Measurements from ENCODE around the gene AREL1.

AREL1 gene

DNA sequence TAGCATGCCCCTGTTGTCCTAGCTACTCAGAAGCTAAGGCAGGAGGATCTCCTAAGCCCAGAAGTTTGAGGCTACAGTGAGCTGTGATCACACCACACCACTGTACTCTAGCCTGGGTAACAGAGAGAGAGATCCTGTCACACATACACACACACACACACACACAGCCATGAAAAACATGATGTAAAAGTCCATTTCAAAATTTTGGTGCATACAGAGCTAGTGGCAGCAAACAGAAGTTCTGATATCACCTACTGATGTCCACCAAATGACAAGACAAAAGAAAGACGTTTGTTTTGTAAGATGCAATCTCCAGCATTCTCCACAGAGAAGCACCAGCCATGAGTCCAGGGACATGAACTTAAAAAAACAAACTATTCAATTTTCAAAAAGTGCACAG, 15.9 kb downstream of the AREL1 start:
- Histone ChIP-seq H3K9ac (ENCODE audit: low read length) (no peak overlapping the region), H3K36me3 (ENCODE audit: insufficient read depth, low read length) (peaks cover 2% of the 10 kb centered on the region), H3K4me3 (ENCODE audit: low read depth in 1 of 2, low read length in 2 of 2) (no peak overlapping the region), H3K27me3 (ENCODE audit: control insufficient read depth in 1 of 2, insufficient read depth in 2 of 2, low read length in 2 of 2) (no peaks in the 10 kb centered on the region), H3K9me3 (ENCODE audit: low read length) (no peaks in the 10 kb centered on the region), H3K27ac (ENCODE audit: low read depth, low read length) (no peak overlapping the region), H3K4me1 (ENCODE audit: insufficient read depth, low read length) (no peaks in the 10 kb centered on the region)

DNA sequence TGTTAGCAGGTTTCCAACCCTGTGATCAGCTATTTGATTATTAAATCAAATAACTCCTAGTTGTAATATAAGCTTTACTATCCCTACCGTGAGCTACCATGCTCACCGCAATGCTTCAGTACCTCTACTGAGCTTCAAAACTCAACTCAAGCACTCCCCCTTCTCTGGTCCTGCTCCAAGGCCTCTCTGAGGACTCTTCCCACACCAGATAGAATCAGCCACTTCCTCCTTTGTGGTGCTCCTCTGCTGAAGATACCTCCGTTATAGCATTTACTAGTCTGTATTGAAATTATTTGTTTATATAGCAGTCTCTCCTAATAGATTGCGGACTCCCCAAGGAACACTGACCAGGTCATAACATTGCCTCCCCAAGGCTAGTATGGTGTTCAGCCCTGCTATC, 17.5 kb downstream of the AREL1 start:
- peaks cover 8% of the 10 kb centered on the region for H3K4me1 ChIP-seq (ENCODE audit: insufficient read depth, low read length)

DNA sequence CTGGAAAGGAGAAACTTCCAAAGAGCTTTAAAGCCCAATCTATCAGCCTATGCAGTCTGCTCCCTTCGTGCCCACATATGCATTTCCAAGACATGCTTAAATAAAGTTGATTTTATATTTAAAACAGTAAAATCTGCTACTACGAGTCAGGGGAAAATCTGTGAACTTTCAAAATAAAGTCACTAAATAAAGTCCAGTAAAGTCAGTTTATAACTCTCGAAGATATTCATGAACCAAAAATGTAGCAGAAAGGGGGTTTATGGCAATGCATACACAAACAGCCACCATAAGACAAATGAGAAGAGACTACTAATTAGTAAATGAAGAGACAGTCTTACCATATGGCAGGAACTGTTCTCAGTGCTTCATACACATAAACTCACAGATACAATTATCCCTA, 19.7 kb downstream of the AREL1 start:
- Histone ChIP-seq H3K4me1 (ENCODE audit: insufficient read depth, low read length) (peaks cover 8% of the 10 kb centered on the region), H3K27ac (ENCODE audit: low read depth, low read length) (no peak overlapping the region), H3K9ac (ENCODE audit: low read length) (no peak overlapping the region), H3K4me3 (ENCODE audit: low read depth in 1 of 2, low read length in 2 of 2) (no peak overlapping the region), H3K36me3 (ENCODE audit: insufficient read depth, low read length) (peaks cover 26% of the 10 kb centered on the region), H3K27me3 (ENCODE audit: control insufficient read depth in 1 of 2, insufficient read depth in 2 of 2, low read length in 2 of 2) (no peaks in the 10 kb centered on the region), H3K9me3 (ENCODE audit: low read length) (no peaks in the 10 kb centered on the region)

More for the DNA sequence above, 17.5 kb downstream of the AREL1 start:
- no peaks in the 10 kb centered on the region for H3K27me3 ChIP-seq (ENCODE audit: control insufficient read depth in 1 of 2, insufficient read depth in 2 of 2, low read length in 2 of 2)
- H3K4me3 ChIP-seq (ENCODE audit: low read depth in 1 of 2, low read length in 2 of 2), result no peak overlapping the region
- no peak overlapping the region for H3K9ac ChIP-seq (ENCODE audit: low read length)
- H3K27ac ChIP-seq (ENCODE audit: low read depth, low read length), result no peak overlapping the region
- no peaks in the 10 kb centered on the region for H3K9me3 ChIP-seq (ENCODE audit: low read length)
- peaks cover 15% of the 10 kb centered on the region for H3K36me3 ChIP-seq (ENCODE audit: insufficient read depth, low read length)

DNA sequence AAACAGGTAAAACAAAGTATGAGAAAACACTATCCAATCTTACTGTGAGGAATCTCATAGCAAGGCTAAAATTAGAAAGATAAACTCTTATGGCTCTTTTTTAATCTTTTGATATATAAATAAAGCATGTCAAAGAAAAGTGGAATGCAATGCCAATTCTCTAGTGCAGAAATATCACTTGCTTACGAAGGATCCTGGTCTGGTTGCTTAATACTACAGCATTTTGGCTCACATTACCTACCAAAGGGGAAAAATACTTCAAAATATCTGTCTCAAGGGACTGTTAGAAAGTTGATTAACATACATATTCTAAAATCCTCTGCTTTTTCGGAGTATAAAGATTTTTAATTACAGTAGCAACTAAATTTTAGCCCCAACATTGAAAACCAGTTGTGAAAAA, 21.4 kb downstream of the AREL1 start:
- Histone ChIP-seq H3K27ac (ENCODE audit: low read depth, low read length) (no peak overlapping the region), H3K27me3 (ENCODE audit: control insufficient read depth in 1 of 2, insufficient read depth in 2 of 2, low read length in 2 of 2) (no peaks in the 10 kb centered on the region), H3K36me3 (ENCODE audit: insufficient read depth, low read length) (peaks cover 42% of the 10 kb centered on the region), H3K9me3 (ENCODE audit: low read length) (no peaks in the 10 kb centered on the region), H3K4me1 (ENCODE audit: insufficient read depth, low read length) (peaks cover 8% of the 10 kb centered on the region), H3K9ac (ENCODE audit: low read length) (no peak overlapping the region), H3K4me3 (ENCODE audit: low read depth in 1 of 2, low read length in 2 of 2) (no peak overlapping the region)

DNA sequence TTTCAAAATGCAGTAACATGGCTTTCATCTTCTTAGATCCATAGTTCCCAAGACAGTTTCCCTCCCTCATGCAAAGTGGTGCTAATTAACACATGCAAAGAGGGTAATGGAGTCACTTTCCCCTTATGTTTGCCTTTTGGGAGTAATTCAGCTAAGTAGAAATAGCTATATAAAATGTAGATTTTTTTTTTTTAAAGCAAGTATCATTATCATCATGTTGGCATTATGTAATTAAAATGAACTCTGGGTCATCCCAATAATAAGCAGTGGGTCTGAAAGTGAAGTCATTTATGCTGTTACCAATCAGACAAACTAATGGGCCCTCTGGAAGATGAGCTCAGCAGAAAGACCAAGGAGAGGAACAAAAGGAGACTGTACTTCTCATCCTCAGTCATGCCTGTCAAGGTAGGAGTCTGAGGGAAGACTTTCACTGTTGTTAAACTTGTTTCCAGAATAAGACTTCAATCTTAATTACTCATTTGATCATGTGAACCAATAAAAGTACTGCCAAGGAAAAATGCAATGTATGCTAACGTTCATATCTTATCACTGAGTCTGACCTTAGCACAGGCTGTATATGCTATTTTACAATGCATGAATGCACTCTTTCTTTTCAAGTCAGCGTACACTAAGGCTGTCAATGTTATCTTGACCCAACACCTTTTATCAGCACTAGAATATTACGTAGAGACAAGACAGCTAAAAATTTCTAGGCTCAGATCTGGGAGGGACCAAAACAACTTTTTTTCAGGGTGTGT, 26.8 kb downstream of the AREL1 start:
- Histone ChIP-seq H3K9me3 (ENCODE audit: low read length) (no peaks in the 10 kb centered on the region), H3K4me3 (ENCODE audit: low read depth in 1 of 2, low read length in 2 of 2) (no peak overlapping the region), H3K27me3 (ENCODE audit: control insufficient read depth in 1 of 2, insufficient read depth in 2 of 2, low read length in 2 of 2) (no peaks in the 10 kb centered on the region), H3K9ac (ENCODE audit: low read length) (no peak overlapping the region), H3K27ac (ENCODE audit: low read depth, low read length) (no peak overlapping the region), H3K4me1 (ENCODE audit: insufficient read depth, low read length) (no peaks in the 10 kb centered on the region), H3K36me3 (ENCODE audit: insufficient read depth, low read length) (peaks cover 66% of the 10 kb centered on the region)

DNA sequence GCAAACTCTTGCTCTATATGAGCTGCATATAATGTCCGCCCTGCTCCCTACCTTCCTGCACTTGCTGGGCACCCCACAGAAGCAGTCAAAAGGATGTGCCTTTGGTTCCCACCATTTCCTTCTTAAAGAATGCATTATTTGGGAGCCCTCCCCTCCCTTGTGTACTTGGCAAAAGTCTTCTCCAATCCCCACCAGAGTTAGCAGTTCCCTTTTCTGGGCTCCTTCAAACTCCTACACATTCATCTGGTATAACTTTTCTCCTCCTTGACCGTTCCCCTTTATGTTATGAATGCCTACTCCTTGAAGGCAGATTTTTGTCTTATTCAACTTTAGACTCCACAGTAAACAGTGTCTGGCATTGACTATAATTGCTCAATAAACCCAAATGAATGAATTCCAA, 27.8 kb downstream of the AREL1 start:
- H3K4me3 ChIP-seq (ENCODE audit: low read depth in 1 of 2, low read length in 2 of 2), result no peak overlapping the region
- no peak overlapping the region for H3K27ac ChIP-seq (ENCODE audit: low read depth, low read length)
- peaks cover 66% of the 10 kb centered on the region for H3K36me3 ChIP-seq (ENCODE audit: insufficient read depth, low read length)
- H3K27me3 ChIP-seq (ENCODE audit: control insufficient read depth in 1 of 2, insufficient read depth in 2 of 2, low read length in 2 of 2), result no peaks in the 10 kb centered on the region
- no peaks in the 10 kb centered on the region for H3K4me1 ChIP-seq (ENCODE audit: insufficient read depth, low read length)
- H3K9ac ChIP-seq (ENCODE audit: low read length), result no peak overlapping the region
- H3K9me3 ChIP-seq (ENCODE audit: low read length), result no peaks in the 10 kb centered on the region

DNA sequence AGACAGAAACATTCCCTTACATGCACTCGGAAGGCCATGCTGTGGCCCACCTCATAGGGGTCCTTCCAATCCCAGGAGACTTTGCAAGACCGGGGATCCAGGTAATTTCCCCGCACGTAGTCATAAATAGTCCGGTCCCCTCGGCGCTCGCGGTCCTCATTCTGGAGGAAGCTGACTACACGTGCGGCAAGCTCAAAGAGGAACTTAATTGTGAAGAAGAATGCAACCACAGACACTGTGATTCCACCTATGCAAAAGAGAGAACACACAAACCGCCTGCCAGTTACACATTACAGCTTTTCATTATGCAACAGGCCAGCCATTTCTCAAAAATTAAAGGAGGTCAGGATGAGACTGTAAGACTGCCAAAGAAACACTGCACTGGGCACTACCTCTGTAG, 28.4 kb downstream of the AREL1 start:
- H3K27me3 ChIP-seq (ENCODE audit: control insufficient read depth in 1 of 2, insufficient read depth in 2 of 2, low read length in 2 of 2), result no peaks in the 10 kb centered on the region
- no peak overlapping the region for H3K4me3 ChIP-seq (ENCODE audit: low read depth in 1 of 2, low read length in 2 of 2)
- peaks cover 64% of the 10 kb centered on the region for H3K36me3 ChIP-seq (ENCODE audit: insufficient read depth, low read length)
- H3K9me3 ChIP-seq (ENCODE audit: low read length), result no peaks in the 10 kb centered on the region
- H3K4me1 ChIP-seq (ENCODE audit: insufficient read depth, low read length), result no peaks in the 10 kb centered on the region
- no peak overlapping the region for H3K9ac ChIP-seq (ENCODE audit: low read length)
- no peak overlapping the region for H3K27ac ChIP-seq (ENCODE audit: low read depth, low read length)

DNA sequence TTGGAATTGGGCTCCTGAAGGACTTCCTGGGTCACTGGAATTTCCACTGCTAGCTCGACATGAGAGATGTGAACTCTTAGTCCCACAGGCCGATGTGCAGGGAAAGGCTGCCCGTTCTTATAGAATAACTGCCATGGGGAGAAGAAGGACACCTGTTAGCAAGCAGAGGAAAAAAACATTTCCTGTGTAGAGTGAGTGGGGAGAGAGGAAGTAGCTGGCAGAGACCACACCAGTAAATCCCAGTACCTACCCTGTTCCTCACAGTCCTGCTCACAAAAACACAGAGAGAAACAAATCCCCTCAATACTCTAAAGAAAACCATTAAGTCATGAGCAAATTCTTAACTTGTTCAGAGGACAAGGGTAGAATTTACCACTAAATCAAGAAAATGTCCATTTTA, 29.5 kb downstream of the AREL1 start:
- Histone ChIP-seq H3K27me3 (ENCODE audit: control insufficient read depth in 1 of 2, insufficient read depth in 2 of 2, low read length in 2 of 2) (no peaks in the 10 kb centered on the region), H3K9ac (ENCODE audit: low read length) (no peak overlapping the region), H3K27ac (ENCODE audit: low read depth, low read length) (no peak overlapping the region), H3K4me1 (ENCODE audit: insufficient read depth, low read length) (no peaks in the 10 kb centered on the region), H3K36me3 (ENCODE audit: insufficient read depth, low read length) (peaks cover 59% of the 10 kb centered on the region), H3K9me3 (ENCODE audit: low read length) (no peaks in the 10 kb centered on the region), H3K4me3 (ENCODE audit: low read depth in 1 of 2, low read length in 2 of 2) (no peak overlapping the region)

DNA sequence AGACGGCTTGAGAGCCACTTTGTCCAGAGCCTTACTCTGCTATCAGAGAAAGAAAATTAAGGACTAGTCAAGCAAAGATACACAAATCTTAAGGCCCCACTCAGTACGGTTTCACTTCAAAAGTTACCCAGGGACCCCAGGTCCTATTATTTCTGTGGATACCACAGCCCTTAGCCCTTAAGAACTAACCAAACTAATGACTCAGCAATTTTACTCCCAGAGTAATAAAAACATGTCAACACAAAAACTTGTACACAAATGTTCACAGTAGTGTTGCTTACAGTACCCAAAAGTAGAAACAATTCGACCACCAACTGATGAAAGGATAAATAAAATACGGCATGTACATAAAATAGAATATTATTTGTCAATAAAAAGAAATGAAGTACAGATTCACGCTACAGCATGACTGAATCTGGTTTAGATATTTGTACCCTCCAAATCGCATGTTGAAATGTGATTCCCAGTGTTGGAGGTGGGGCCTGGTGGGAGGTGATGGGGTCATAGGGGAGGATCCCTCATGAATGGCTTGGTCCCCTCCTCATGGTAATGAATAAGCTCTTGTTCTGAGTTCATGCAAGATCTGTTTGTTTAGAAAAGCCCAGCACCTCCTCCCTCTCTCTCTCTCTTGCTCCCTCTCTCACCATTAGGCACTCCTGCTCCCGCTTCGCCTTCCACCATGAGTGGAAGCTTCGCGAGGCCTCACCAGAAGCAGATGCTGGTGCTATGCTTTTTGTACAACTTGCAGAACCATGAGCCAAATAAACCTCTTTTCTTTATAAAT, 30.5 kb downstream of the AREL1 start:
- no peaks in the 10 kb centered on the region for H3K27me3 ChIP-seq (ENCODE audit: control insufficient read depth in 1 of 2, insufficient read depth in 2 of 2, low read length in 2 of 2)
- H3K27ac ChIP-seq (ENCODE audit: low read depth, low read length), result no peak overlapping the region
- peaks cover 53% of the 10 kb centered on the region for H3K36me3 ChIP-seq (ENCODE audit: insufficient read depth, low read length)

DNA sequence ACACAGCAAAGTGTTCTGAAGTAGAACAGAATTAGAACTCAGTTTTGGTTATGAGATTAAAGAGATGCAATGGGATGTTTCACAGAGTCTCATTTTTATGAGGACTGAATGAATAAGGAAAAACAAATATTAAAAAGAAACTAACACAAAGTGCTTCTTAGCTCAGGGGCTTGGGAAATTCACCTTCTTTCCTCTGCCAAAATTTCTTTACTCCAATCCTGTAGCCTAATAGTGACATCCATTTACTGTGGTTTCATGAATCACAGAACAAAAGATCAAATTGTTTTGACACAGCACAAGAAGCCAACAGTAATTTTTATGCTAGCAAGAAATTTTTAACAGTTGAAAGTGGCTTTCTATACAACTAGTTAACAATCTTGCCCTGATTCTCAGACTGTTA, 37.7 kb downstream of the AREL1 start:
- no peaks in the 10 kb centered on the region for H3K27me3 ChIP-seq (ENCODE audit: control insufficient read depth in 1 of 2, insufficient read depth in 2 of 2, low read length in 2 of 2)
- H3K4me1 ChIP-seq (ENCODE audit: insufficient read depth, low read length), result no peaks in the 10 kb centered on the region
- H3K9ac ChIP-seq (ENCODE audit: low read length), result no peak overlapping the region
- peaks cover 38% of the 10 kb centered on the region for H3K36me3 ChIP-seq (ENCODE audit: insufficient read depth, low read length)
- no peak overlapping the region for H3K27ac ChIP-seq (ENCODE audit: low read depth, low read length)
- H3K4me3 ChIP-seq (ENCODE audit: low read depth in 1 of 2, low read length in 2 of 2), result no peak overlapping the region
- no peaks in the 10 kb centered on the region for H3K9me3 ChIP-seq (ENCODE audit: low read length)

More for the DNA sequence above, 30.5 kb downstream of the AREL1 start:
- Histone ChIP-seq H3K9ac (ENCODE audit: low read length) (no peak overlapping the region), H3K4me1 (ENCODE audit: insufficient read depth, low read length) (no peaks in the 10 kb centered on the region), H3K9me3 (ENCODE audit: low read length) (no peaks in the 10 kb centered on the region), H3K4me3 (ENCODE audit: low read depth in 1 of 2, low read length in 2 of 2) (no peak overlapping the region)

DNA sequence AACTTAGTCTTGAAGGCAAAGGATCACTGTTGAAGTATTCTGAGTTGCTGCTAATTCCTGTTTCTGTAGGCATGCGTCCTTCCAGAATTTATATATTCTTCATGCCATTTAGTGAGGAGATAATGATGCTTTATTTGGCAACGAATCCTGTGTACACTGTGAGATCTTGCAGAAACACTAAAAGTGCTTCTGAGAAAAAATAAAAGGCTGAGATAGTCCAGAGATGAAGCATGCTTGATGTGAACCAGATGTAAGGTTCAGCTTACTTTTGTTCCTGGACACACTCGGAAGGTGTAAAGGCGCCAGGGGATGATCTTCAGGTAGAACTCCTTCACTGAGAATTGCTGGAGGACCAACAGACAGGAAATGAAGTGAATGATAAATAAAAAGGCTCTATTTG, 39.1 kb downstream of the AREL1 start:
- no peaks in the 10 kb centered on the region for H3K27me3 ChIP-seq (ENCODE audit: control insufficient read depth in 1 of 2, insufficient read depth in 2 of 2, low read length in 2 of 2)
- H3K4me3 ChIP-seq (ENCODE audit: low read depth in 1 of 2, low read length in 2 of 2), result no peak overlapping the region
- no peak overlapping the region for H3K9ac ChIP-seq (ENCODE audit: low read length)
- no peaks in the 10 kb centered on the region for H3K9me3 ChIP-seq (ENCODE audit: low read length)
- H3K27ac ChIP-seq (ENCODE audit: low read depth, low read length), result no peak overlapping the region
- H3K4me1 ChIP-seq (ENCODE audit: insufficient read depth, low read length), result no peaks in the 10 kb centered on the region
- peaks cover 49% of the 10 kb centered on the region for H3K36me3 ChIP-seq (ENCODE audit: insufficient read depth, low read length)

All from muscle layer of colon (tissue), 2 donors.